T-helper 1 cell treated with Interleukin-12 subunit alpha and Interleukin-12 subunit beta and Interleukin-4 antibody, amounts not matched to agents 30 μg/mL and 1 μg/mL, for 36 hours (primary cell): Measurements from ENCODE around the gene KAT2B.
"Not testable (repeated sequence)": the region's sequence is repeated elsewhere in the genome, so short reads cannot be mapped to it uniquely, and the experiment has no call there.

Source experiments
- H3K27ac Mint-ChIP-seq: one replicate; pipeline ENCODE4 v1.8.0; 2021; ENCODE audit warnings: mild to moderate bottlenecking, mixed read lengths
- H3K27me3 Mint-ChIP-seq: one replicate; pipeline ENCODE4 v1.8.0; 2021; ENCODE audit warnings: low read depth, mixed read lengths
- H3K36me3 Mint-ChIP-seq: one replicate; pipeline ENCODE4 v1.8.0; 2021; ENCODE audit warnings: low read depth, mixed read lengths
- H3K4me1 Mint-ChIP-seq: one replicate; pipeline ENCODE4 v1.8.0; 2021; ENCODE audit warnings: low read depth, mixed read lengths
- H3K4me3 Mint-ChIP-seq: one replicate; pipeline ENCODE4 v1.8.0; 2021; ENCODE audit warnings: mild to moderate bottlenecking, moderate library complexity, mixed read lengths
- H3K9me3 Mint-ChIP-seq: one replicate; pipeline ENCODE4 v1.8.0; 2021; ENCODE audit warnings: mixed read lengths

KAT2B gene

DNA sequence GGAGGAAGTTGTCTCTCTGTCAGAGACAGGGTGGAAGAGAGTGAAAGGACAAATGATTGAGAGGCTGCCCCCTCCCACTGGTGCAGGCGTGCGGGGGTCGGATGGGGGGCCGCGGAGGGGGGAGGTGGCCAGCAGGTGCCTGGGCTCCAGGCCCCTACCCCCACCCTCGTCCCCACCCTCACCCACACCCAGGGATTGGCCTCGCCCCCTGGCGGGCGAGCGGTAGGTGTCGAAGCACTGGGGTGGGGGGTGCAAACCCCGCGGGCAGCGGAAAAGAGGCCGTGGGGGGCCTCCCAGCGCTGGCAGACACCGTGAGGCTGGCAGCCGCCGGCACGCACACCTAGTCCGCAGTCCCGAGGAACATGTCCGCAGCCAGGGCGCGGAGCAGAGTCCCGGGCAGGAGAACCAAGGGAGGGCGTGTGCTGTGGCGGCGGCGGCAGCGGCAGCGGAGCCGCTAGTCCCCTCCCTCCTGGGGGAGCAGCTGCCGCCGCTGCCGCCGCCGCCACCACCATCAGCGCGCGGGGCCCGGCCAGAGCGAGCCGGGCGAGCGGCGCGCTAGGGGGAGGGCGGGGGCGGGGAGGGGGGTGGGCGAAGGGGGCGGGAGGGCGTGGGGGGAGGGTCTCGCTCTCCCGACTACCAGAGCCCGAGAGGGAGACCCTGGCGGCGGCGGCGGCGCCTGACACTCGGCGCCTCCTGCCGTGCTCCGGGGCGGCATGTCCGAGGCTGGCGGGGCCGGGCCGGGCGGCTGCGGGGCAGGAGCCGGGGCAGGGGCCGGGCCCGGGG is at the start of gene KAT2B:
Gene KAT2B, plus strand, starts transcription at position 682 of the 783 bp plus-strand sequence. Its CDS starts 32 bp downstream, at position 714.
- Mint-ChIP-seq H3K27me3 (no peaks in the 10 kb centered on the region), H3K4me3 (peak within 1 kb of the TSS; percentile 96), H3K36me3 (peaks cover 6% of the 10 kb centered on the region), H3K4me1 (peaks cover 47% of the 10 kb centered on the region), H3K27ac (peak within 1 kb of the TSS; percentile 92), H3K9me3 (no peaks in the 10 kb centered on the region)

DNA sequence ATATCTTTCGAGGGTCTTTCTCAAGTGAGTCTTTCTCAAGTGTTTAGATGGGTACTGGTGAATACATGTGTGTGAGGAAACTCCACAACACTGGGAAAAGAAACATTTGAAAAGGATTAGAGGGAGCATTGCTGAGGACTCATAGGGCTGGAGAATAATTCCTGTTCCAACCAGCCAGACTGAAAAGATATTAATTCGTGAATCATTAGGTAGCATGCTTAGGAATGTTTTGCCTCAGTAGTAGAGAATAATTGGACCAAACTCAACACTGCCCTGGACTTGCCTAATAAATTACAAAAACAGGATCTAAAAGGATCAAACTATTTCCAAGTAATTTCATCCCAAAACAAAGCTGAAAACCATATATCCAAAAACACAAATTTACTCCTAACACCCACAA is 45.5 kb upstream of the KAT2B start:
- H3K4me1 Mint-ChIP-seq, result peaks cover 2% of the 10 kb centered on the region
- H3K36me3 Mint-ChIP-seq, result peaks cover 5% of the 10 kb centered on the region
- H3K27me3 Mint-ChIP-seq, result no peaks in the 10 kb centered on the region
- no peak overlapping the region for H3K27ac Mint-ChIP-seq
- no peak overlapping the region for H3K4me3 Mint-ChIP-seq
- H3K9me3 Mint-ChIP-seq, result no peaks in the 10 kb centered on the region

DNA sequence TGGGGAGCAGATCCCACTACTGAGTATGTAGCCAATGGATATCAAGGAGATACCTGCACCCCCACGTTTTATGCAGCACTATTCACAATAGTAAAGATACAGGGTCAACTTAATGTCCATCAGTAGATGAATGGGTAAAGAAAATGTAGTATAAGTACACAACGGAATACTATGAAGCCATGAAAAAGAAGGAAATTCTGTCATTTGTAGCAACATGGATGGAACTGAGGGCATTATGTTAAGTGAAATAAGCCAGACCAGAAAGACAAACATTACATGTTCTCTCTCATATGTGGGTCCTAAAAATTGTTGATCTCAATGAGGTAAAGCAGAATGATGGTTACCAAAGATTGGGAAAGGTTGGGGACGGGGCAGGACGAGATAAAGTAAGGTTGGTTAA is 42.7 kb upstream of the KAT2B start:
- Mint-ChIP-seq H3K27me3 (no peaks in the 10 kb centered on the region), H3K4me3 (no peak overlapping the region), H3K9me3 (no peaks in the 10 kb centered on the region), H3K27ac (no peak overlapping the region), H3K36me3 (peaks cover 2% of the 10 kb centered on the region), H3K4me1 (no peaks in the 10 kb centered on the region)

DNA sequence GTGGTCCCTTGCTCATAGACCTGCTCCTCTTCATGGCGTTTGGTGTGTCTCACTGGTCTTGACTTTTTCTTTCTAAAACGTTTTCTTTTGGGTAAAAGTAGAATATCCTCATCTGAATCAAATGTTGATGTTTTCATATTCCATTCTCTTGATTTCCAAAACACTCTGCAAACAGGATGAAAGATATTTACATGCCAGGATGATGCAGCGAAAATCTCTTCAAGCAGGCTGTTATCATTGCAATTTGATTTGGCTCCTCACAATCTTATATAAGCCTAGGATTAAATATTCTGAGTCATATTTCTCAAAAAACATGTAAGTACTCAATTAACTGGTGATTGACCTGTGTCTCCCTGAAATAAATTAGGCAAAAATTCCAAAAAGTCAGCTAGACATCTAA is 38.3 kb upstream of the KAT2B start:
- H3K9me3 Mint-ChIP-seq, result no peaks in the 10 kb centered on the region
- H3K36me3 Mint-ChIP-seq, result no peaks in the 10 kb centered on the region
- H3K27me3 Mint-ChIP-seq, result no peaks in the 10 kb centered on the region
- H3K27ac Mint-ChIP-seq, result no peak overlapping the region
- H3K4me3 Mint-ChIP-seq, result no peak overlapping the region
- H3K4me1 Mint-ChIP-seq, result no peaks in the 10 kb centered on the region

DNA sequence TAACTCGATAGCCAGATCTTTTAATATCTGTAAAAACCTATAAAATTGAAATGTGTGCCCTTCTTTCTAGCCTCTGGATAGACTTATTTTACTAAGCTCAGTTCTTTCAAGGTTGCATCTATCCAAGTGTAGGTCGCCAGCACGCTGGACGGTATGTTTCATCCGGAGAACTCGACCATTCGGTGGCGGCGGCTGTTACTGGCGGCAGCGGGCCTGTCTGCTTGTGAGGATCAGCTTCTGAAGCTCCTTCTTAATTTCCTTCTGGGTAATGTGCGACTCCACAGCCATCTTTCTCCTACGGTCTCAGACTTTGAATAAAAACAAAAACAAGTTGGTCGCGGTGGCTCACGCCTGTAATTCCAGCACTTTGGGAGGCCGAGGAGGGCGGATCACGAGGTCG is 32.3 kb upstream of the KAT2B start:
- H3K27me3 Mint-ChIP-seq, result no peaks in the 10 kb centered on the region
- no peaks in the 10 kb centered on the region for H3K9me3 Mint-ChIP-seq
- H3K27ac Mint-ChIP-seq, result no peak overlapping the region
- H3K4me1 Mint-ChIP-seq, result no peaks in the 10 kb centered on the region
- H3K36me3 Mint-ChIP-seq, result no peaks in the 10 kb centered on the region
- no peak overlapping the region for H3K4me3 Mint-ChIP-seq

DNA sequence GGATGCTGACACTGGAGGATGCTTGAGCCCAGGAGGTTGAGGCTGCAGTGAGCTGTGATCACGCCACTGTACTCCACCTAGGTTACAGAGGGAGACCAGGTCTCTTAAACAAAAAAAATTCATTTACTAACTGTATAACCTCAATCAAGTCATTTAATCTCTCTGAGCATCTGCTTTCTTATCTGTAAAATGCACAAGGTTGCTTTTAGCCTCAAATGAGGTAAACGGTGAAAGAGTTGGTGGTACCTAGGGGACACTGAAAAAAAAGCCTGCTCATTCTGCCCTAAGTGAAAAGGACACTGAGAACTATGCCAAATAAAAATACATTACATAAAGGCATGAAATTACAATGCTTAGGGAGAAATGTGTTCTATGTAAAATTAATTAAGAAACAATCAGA is 31.6 kb upstream of the KAT2B start:
- Mint-ChIP-seq H3K4me3 (no peak overlapping the region), H3K27ac (no peak overlapping the region), H3K27me3 (no peaks in the 10 kb centered on the region), H3K9me3 (no peaks in the 10 kb centered on the region), H3K4me1 (no peaks in the 10 kb centered on the region), H3K36me3 (no peaks in the 10 kb centered on the region)

DNA sequence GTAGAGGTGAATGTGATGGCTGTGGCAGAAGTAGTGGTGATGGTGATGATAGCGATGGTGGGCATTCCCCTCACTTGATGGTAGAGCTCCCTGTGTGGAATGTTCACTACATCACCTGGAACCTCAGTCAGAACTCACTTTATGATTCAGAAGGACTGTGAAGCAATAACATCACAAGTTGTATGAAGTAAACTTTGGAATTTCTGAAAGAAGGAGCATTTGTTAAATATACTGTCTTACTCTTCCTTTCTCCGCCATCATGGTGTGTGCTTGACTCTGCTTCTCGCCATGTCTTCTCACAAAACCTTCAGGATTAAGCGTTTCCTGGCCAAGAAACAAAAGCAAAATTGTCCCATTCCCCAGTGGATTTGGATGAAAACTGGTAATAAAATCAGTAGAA is 28.1 kb upstream of the KAT2B start, which contains the start of gene PP2D1:
Gene PP2D1, minus strand, starts transcription at position 101 of the 400 bp plus-strand sequence. CDS start 192 bp downstream, outside the sequence.
- H3K27ac Mint-ChIP-seq, result no peak within 1 kb of the TSS
- no peaks in the 10 kb centered on the region for H3K27me3 Mint-ChIP-seq
- H3K9me3 Mint-ChIP-seq, result no peaks in the 10 kb centered on the region
- no peaks in the 10 kb centered on the region for H3K4me1 Mint-ChIP-seq
- no peak within 1 kb of the TSS for H3K4me3 Mint-ChIP-seq
- no peaks in the 10 kb centered on the region for H3K36me3 Mint-ChIP-seq

DNA sequence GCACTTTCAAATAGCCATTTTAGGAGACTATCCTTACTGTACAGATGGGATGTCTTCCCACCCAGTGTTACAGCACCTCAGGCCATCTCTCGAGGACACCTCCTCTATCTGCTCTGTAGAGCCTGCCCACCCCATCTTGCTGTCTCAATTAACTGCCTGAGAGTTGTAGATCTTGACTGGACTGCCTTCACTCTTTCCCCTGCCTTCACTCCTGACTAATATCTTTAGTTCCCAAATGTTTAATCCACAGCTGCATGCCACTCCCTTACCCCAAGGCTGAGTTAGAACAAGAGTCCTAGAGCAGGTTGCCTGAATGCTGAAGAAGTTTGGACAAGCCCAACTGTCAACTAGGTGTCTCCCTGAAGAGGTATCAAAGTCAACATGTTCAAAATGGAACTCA is 26.9 kb upstream of the KAT2B start:
- H3K4me3 Mint-ChIP-seq, result no peak overlapping the region
- no peaks in the 10 kb centered on the region for H3K4me1 Mint-ChIP-seq
- H3K27me3 Mint-ChIP-seq, result no peaks in the 10 kb centered on the region
- no peaks in the 10 kb centered on the region for H3K9me3 Mint-ChIP-seq
- H3K36me3 Mint-ChIP-seq, result no peaks in the 10 kb centered on the region
- no peak overlapping the region for H3K27ac Mint-ChIP-seq

DNA sequence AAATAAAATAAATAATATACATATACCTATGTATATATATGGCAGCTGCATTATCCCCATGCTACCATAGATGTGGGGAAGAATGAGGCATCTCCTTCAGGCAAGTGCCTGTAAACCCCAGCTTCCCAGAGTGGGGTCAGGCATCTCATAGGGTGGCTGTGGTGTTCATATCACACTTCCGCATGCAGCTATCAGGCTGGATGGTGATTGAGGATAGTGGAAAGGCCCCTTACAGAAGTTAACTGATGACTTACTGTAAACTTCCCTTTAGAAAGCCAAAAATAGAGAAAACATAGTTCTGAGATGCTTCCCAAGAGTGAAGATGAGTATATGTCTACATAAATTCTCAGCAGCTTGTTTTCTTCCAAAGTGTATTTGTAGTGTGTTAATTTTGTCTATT is 24.7 kb upstream of the KAT2B start:
- H3K4me3 Mint-ChIP-seq, result no peak overlapping the region
- H3K27me3 Mint-ChIP-seq, result no peaks in the 10 kb centered on the region
- no peak overlapping the region for H3K27ac Mint-ChIP-seq
- no peaks in the 10 kb centered on the region for H3K36me3 Mint-ChIP-seq
- no peaks in the 10 kb centered on the region for H3K9me3 Mint-ChIP-seq
- no peaks in the 10 kb centered on the region for H3K4me1 Mint-ChIP-seq

DNA sequence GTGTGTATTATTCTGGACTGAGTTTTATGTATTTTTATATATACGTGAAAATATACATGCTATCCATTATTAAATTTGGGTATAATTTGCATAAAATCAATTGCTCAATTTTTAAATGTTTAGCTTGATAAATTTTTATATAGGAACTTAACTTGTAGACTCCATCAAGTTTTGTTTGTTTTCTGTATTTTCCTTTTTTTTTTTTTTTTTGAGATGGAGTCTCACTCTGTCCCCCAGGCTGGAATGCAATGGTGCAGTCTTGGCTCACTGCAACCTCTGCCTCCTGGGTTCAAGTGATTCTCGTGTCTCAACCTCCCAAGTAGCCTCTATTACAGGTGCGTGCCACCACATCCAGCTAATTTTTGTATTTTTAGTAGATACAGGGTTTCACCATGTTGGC is 24.2 kb upstream of the KAT2B start:
- not testable (repeated sequence) for H3K4me1 Mint-ChIP-seq, H3K27ac Mint-ChIP-seq, H3K9me3 Mint-ChIP-seq, H3K36me3 Mint-ChIP-seq, H3K4me3 Mint-ChIP-seq, H3K27me3 Mint-ChIP-seq

DNA sequence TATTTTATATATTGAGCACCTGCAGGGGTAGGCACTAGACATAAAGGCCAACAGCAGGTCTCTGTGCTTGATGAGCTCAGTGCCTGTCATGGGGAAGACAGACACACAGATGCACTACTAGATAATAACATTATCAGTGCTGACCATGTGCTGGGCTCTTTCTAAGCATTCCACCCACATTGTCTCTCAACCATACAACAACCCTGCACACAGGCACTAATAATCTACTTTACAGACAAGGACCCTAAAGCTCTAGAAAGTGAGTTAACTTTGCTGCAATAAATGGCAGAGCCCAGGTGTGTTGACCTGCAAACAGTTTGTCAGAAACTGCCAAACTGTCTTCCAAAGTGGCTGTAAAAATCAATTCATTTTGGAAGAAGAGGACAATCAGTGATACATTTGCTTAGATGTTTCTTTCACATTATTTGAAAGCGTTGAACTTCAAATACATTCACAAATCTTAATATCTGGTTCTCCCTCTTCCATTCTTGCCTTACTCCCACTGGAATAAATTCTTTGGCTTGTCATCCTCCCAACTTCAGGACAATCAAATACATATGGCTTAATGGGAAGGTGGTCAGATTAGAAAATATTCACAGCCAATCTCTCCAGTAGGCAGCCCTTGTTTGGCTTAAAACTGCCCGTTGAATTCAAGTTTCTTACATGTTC is 17.2 kb upstream of the KAT2B start:
- Mint-ChIP-seq H3K4me1 (peaks cover 7% of the 10 kb centered on the region), H3K27ac (no peak overlapping the region), H3K36me3 (no peaks in the 10 kb centered on the region), H3K9me3 (no peaks in the 10 kb centered on the region), H3K4me3 (no peak overlapping the region), H3K27me3 (no peaks in the 10 kb centered on the region)

DNA sequence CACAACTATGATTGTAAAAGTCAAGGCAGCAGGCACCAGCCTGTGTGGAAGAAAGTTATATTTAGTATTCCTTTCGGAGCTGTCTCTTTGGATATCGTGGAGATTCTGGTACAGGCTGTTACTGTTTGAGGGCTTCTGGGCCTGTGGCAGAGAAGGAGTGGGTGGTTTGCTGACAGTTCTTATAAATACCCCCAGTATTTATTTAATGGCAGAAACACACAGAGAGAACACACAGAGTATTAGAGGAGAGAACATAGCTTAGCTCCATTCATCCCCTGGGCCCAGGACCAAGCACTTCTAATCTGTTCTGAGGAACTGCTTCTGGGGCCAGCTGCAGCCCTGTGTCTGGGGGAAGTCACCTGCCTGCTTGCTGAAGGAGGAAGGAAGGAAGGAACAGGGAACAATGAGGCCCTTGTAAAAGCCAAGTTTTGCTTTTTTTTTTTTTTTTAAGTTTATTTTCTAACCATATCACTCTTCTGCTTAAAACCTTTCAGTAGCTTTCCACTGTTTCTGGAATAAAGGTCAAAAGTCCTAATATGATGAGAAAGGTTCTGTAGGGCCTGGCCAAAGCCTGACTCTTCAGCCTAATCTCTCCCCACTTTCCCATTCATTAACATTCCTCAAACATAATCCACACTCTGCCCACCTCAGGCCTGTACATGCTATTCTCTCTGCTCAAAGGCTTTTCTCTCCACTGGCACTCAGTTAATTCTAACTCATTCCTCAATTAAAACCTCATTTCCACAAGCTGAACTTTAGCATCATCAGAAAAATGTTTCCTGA is 16.4 kb upstream of the KAT2B start:
- peaks cover 7% of the 10 kb centered on the region for H3K4me1 Mint-ChIP-seq
- no peak overlapping the region for H3K27ac Mint-ChIP-seq
- H3K27me3 Mint-ChIP-seq, result no peaks in the 10 kb centered on the region
- H3K9me3 Mint-ChIP-seq, result no peaks in the 10 kb centered on the region
- no peaks in the 10 kb centered on the region for H3K36me3 Mint-ChIP-seq
- H3K4me3 Mint-ChIP-seq, result no peak overlapping the region

DNA sequence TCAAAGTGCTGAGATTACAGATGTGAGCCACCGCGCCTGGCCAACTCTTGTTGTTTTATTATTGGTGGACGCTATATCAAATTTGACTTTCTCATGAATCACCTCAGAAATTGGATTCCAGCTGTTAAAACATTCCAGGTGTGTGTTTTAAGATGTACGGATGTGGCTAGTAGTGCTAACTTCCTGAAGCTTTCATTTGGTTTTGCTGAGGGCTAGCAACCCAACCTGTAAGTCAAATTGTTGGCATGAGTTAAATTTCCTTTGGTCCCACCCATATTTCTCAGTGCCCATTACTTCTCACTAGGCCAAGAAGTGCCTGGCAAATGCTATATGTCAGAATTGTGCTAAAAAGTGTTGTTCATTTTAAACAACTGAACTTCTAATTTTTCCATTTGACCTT is 13.1 kb upstream of the KAT2B start:
- Mint-ChIP-seq H3K9me3 (no peaks in the 10 kb centered on the region), H3K27ac (no peak overlapping the region)

DNA sequence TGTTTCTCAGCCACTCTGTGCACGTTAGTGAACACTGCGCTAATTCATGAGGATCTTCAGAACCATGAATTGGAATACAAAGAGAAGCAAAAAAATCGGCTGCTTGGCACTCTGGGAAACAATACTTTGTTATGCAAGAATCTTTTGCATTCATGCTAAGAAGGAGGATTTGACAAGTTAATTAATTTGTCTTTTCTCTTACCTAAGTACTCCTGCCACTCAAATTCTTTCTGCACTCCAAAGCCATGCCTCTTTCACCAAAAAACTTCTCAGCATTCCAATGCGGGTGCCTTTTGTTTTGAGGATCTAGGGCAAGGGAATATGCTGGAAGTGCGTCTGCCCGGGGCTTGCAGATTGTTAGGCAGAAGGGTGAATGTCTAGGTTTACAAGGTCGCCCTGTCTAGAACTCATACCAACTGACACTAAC is 11.3 kb upstream of the KAT2B start:
- Mint-ChIP-seq H3K27me3 (no peaks in the 10 kb centered on the region), H3K4me3 (no peak overlapping the region), H3K36me3 (no peaks in the 10 kb centered on the region), H3K27ac (no peak overlapping the region), H3K9me3 (no peaks in the 10 kb centered on the region), H3K4me1 (peaks cover 7% of the 10 kb centered on the region)

More for the DNA sequence above, 13.1 kb upstream of the KAT2B start:
- Mint-ChIP-seq H3K36me3 (no peaks in the 10 kb centered on the region), H3K4me1 (peaks cover 7% of the 10 kb centered on the region), H3K4me3 (no peak overlapping the region), H3K27me3 (no peaks in the 10 kb centered on the region)

DNA sequence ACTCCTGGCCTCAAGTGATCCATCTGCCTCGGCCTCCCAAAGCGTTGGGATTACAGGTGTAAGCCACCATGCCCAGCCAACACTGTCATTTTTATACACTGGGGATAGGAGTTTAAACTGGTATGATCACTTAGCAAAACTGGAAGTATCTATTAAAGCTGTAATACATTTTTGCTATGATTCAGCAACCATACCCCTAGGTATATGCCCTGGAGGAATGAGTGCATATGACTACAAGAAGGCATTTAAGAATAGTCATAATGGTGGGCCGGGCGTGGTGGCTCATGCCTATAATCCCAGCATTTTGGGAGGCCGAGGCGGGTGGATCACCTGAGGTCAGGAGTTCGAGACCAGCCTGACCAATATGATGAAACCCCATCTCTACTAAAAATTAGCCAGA is 8.3 kb upstream of the KAT2B start:
- H3K4me1 Mint-ChIP-seq, result not testable (repeated sequence)

More for the DNA sequence above, 8.3 kb upstream of the KAT2B start:
- not testable (repeated sequence) for H3K4me3 Mint-ChIP-seq, H3K36me3 Mint-ChIP-seq, H3K27ac Mint-ChIP-seq, H3K27me3 Mint-ChIP-seq, H3K9me3 Mint-ChIP-seq
